NT2/D1 (cell line): ENCODE data around the gene SEC14L2.

ENCODE experiments used
- SUZ12 ChIP-seq: IDR thresholded peaks from 2 replicates; pipeline ENCODE4 v1.6.1; 2011; ENCODE audit not compliant: insufficient read length, insufficient read depth; ENCODE audit errors: extremely low read depth
- YY1 ChIP-seq: IDR thresholded peaks from 2 replicates; pipeline ENCODE4 v1.6.1; 2011; ENCODE audit not compliant: insufficient read length, insufficient read depth

DNA sequence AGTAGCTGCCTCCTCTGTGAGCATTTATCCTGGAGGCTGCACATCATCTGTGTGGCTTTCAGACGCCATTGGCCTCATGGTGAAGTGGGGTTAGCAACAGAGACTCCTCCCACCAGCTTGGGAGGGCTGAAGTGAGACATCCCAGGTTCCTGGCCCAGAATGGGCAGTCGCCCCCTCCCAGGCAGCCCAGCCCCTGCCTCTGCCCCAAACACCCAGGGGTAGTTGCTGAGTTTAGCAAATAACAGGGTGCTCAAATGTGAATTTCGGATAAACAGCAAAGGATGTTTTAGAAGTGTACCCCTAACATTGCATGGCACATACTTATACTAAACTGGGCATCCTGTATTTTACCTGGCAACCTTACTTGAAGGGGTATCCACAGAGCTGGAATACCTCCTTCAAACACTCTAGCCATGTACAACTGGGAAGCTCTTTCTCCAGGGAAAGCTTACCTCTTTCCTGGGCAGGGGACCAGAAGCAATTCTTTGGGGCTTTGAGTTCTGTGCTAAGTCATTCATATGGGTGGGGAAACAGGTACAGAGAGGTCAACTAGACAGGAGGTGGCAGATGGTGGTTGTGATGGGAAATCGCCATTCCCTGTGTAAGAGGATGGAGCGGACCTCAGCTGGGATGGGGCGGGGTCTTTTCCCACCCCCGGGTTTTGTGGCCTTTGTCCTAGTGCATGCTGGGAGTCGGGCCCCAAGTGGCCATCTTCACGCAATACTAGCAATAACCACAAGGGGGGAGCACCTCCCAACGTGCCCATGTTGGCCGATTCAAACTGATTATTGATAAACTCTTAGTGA lies 48.0 kb downstream of the SEC14L2 start:
- TF ChIP-seq YY1 (no peak), SUZ12 (no peak)
